ENCODE measurements around the gene VPS37B. TPM values are rescaled to one million over a fixed set of nuclear protein-coding genes. Genes with fewer than 3 reads are reported as not detected.

VPS37B gene
- total and polyA plus RNA-seq, 2 donors (not counting 1 experiment from before 2014, with no cell fraction given) = 10.7 to 25.6 TPM

GRCh38 chr12:122884091-122884826 is 11.7 kb downstream of the VPS37B start:
- TF ChIP-seq EZH2 (IDR thresholded peaks at IDR 0.05; ENCODE audit: low read length, missing control alignments) (no peak), CTCF (conservative IDR thresholded peaks at IDR 0.05 in 1 of 2, IDR thresholded peaks at IDR 0.05 in 1 of 2; ENCODE audit: low read depth in 1 of 2, low read length in 2 of 2) (no peak)
- Histone ChIP-seq H4K20me1 (ENCODE audit: control insufficient read depth, extremely low read depth, insufficient read depth, low read length) (no peaks in the 10 kb centered on the region), H3K27ac (ENCODE audit: insufficient read depth, low read length) (no peak overlapping the region), H3K4me3 (replicated peaks in 1 of 4; ENCODE audit: control extremely low read depth in 1 of 4, insufficient read depth in 1 of 4, low read depth in 3 of 4, low read length in 4 of 4) (no peak overlapping the region), H3K79me2 (ENCODE audit: control insufficient read depth, insufficient read depth, low read length) (peaks cover 88% of the 10 kb centered on the region), H3K4me1 (ENCODE audit: control insufficient read depth, extremely low read depth, insufficient read depth, low read length) (peaks cover 29% of the 10 kb centered on the region), H2AFZ (ENCODE audit: low read length) (no peak overlapping the region), H3K9me3 (ENCODE audit: control insufficient read depth, insufficient read depth, low read depth, low read length) (no peaks in the 10 kb centered on the region), H3K9ac (ENCODE audit: insufficient read depth, low read length) (no peak overlapping the region), H3K4me2 (ENCODE audit: extremely low read depth, insufficient read depth, low read length) (no peak overlapping the region), H3K27me3 (ENCODE audit: control insufficient read depth, insufficient read depth, low read length) (no peaks in the 10 kb centered on the region), H3K36me3 (ENCODE audit: control insufficient read depth, insufficient read depth, low read length) (no peaks in the 10 kb centered on the region)
- DNase-seq (ENCODE audit: low read depth in 2 of 2) = peak in 1 of 2 donors; percentile 64

- TF ChIP-seq EZH2 (IDR thresholded peaks at IDR 0.05; ENCODE audit: low read length, missing control alignments) (no peak), CTCF (conservative IDR thresholded peaks at IDR 0.05 in 1 of 2, IDR thresholded peaks at IDR 0.05 in 1 of 2; ENCODE audit: low read depth in 1 of 2, low read length in 2 of 2) (no peak)
- Histone ChIP-seq H3K9ac (ENCODE audit: insufficient read depth, low read length) (no peak overlapping the region), H3K4me3 (replicated peaks in 1 of 4; ENCODE audit: control extremely low read depth in 1 of 4, insufficient read depth in 1 of 4, low read depth in 3 of 4, low read length in 4 of 4) (no peak overlapping the region), H4K20me1 (ENCODE audit: control insufficient read depth, extremely low read depth, insufficient read depth, low read length) (no peaks in the 10 kb centered on the region), H3K4me2 (ENCODE audit: extremely low read depth, insufficient read depth, low read length) (no peak overlapping the region), H3K9me3 (ENCODE audit: control insufficient read depth, insufficient read depth, low read depth, low read length) (no peaks in the 10 kb centered on the region), H3K4me1 (ENCODE audit: control insufficient read depth, extremely low read depth, insufficient read depth, low read length) (peaks cover 19% of the 10 kb centered on the region), H3K27ac (ENCODE audit: insufficient read depth, low read length) (no peak overlapping the region), H3K36me3 (ENCODE audit: control insufficient read depth, insufficient read depth, low read length) (no peaks in the 10 kb centered on the region), H3K79me2 (ENCODE audit: control insufficient read depth, insufficient read depth, low read length) (peaks cover 82% of the 10 kb centered on the region), H3K27me3 (ENCODE audit: control insufficient read depth, insufficient read depth, low read length) (no peaks in the 10 kb centered on the region), H2AFZ (ENCODE audit: low read length) (no peak overlapping the region)
- DNase-seq (ENCODE audit: low read depth in 2 of 2) = no peak
Observed at GRCh38 chr12:122882908-122883558, 12.9 kb downstream of the VPS37B start.

GRCh38 chr12:122880668-122881067 is 15.3 kb downstream of the VPS37B start:
- no peak overlapping the region for H3K4me3 ChIP-seq (replicated peaks in 1 of 4; ENCODE audit: control extremely low read depth in 1 of 4, insufficient read depth in 1 of 4, low read depth in 3 of 4, low read length in 4 of 4)
- H3K9me3 ChIP-seq (ENCODE audit: control insufficient read depth, insufficient read depth, low read depth, low read length) = no peaks in the 10 kb centered on the region
- TF ChIP-seq EZH2 (IDR thresholded peaks at IDR 0.05; ENCODE audit: low read length, missing control alignments) (no peak), CTCF (conservative IDR thresholded peaks at IDR 0.05 in 1 of 2, IDR thresholded peaks at IDR 0.05 in 1 of 2; ENCODE audit: low read depth in 1 of 2, low read length in 2 of 2) (peak; percentile 43 to 59)
- H3K4me1 ChIP-seq (ENCODE audit: control insufficient read depth, extremely low read depth, insufficient read depth, low read length) = peaks cover 17% of the 10 kb centered on the region
- peak overlapping the region; percentile 67 for H3K27ac ChIP-seq (ENCODE audit: insufficient read depth, low read length)
- no peaks in the 10 kb centered on the region for H3K36me3 ChIP-seq (ENCODE audit: control insufficient read depth, insufficient read depth, low read length)
- no peak overlapping the region for H2AFZ ChIP-seq (ENCODE audit: low read length)
- H3K4me2 ChIP-seq (ENCODE audit: extremely low read depth, insufficient read depth, low read length) = peak overlapping the region; percentile 61
- no peaks in the 10 kb centered on the region for H3K27me3 ChIP-seq (ENCODE audit: control insufficient read depth, insufficient read depth, low read length)
- peak; percentile 47 to 61 for DNase-seq (ENCODE audit: low read depth in 2 of 2)
- peaks cover 78% of the 10 kb centered on the region for H3K79me2 ChIP-seq (ENCODE audit: control insufficient read depth, insufficient read depth, low read length)
- no peaks in the 10 kb centered on the region for H4K20me1 ChIP-seq (ENCODE audit: control insufficient read depth, extremely low read depth, insufficient read depth, low read length)
- H3K9ac ChIP-seq (ENCODE audit: insufficient read depth, low read length) = no peak overlapping the region
